SJCRH30 (cell line): Measurements from ENCODE around the gene CDA. TPM values are rescaled to one million over a fixed set of nuclear protein-coding genes. Genes with fewer than 3 reads are reported as not detected.

ENCODE experiments used
- DNase-seq, 2 experiments: peaks; one replicate each; pipeline ENCODE4 v3.0.0-alpha.2; 2015 to 2020
- H3K27ac ChIP-seq: fragments of 250-450 bp; sonication (Bioruptor Pico); 2 replicates; pipeline ENCODE4 v1.5.1; 2020; ENCODE audit warnings: mild to moderate bottlenecking, moderate library complexity
- H3K27me3 ChIP-seq: fragments of 250-450 bp; sonication (Bioruptor Pico); 2 replicates; pipeline ENCODE4 v1.5.1; 2020; ENCODE audit warnings: mild to moderate bottlenecking, moderate library complexity
- H3K36me3 ChIP-seq: fragments of 250-450 bp; sonication (Bioruptor Pico); 2 replicates; pipeline ENCODE4 v1.5.1; 2020; ENCODE audit warnings: mild to moderate bottlenecking, moderate library complexity
- H3K4me1 ChIP-seq: fragments of 250-450 bp; sonication (Bioruptor Pico); 2 replicates; pipeline ENCODE4 v1.5.1; 2020; ENCODE audit warnings: mild to moderate bottlenecking, moderate library complexity
- H3K4me3 ChIP-seq: fragments of 250-450 bp; sonication (Bioruptor Pico); 2 replicates; pipeline ENCODE4 v1.5.1; 2020; ENCODE audit warnings: mild to moderate bottlenecking, moderate library complexity
- H3K9me3 ChIP-seq: fragments of 250-450 bp; sonication (Bioruptor Pico); replicated peaks from 2 replicates; pipeline ENCODE4 v1.5.1; 2020; ENCODE audit warnings: mild to moderate bottlenecking, moderate library complexity
- total RNA-seq: library from RNA; depleted of rRNA; stranded (reverse); fragments of >200 nt; shearing (Covaris generic); gene quantifications from 2 replicates; pipeline ENCODE4 v1.2.3, GENCODE V29; 2014

The CDA gene
- total RNA-seq, 1 experiment from 2014 or later, result not detected

- no peaks in the 10 kb centered on the region for H3K36me3 ChIP-seq
- H3K27ac ChIP-seq, result no peak overlapping the region
- no peaks in the 10 kb centered on the region for H3K9me3 ChIP-seq
- peaks cover 8% of the 10 kb centered on the region for H3K4me1 ChIP-seq
- DNase-seq, result no peak
- H3K4me3 ChIP-seq, result no peak overlapping the region
- H3K27me3 ChIP-seq, result peaks cover 3% of the 10 kb centered on the region; the same call in 1 of the 2 replicates
Observed at GRCh38 chr1:20616847-20617487, 28.1 kb downstream of the CDA start.

- Histone ChIP-seq H3K4me1 (peaks cover 5% of the 10 kb centered on the region), H3K9me3 (no peaks in the 10 kb centered on the region), H3K4me3 (no peak overlapping the region), H3K27me3 (peaks cover 3% of the 10 kb centered on the region; the same call in 1 of the 2 replicates), H3K27ac (no peak overlapping the region), H3K36me3 (no peaks in the 10 kb centered on the region)
- DNase-seq, result no peak
Observed at GRCh38 chr1:20618550-20618949, 29.7 kb downstream of the CDA start.

GRCh38 chr1:20619999-20620398 is 31.1 kb downstream of the CDA start:
- H3K4me3 ChIP-seq, result no peak overlapping the region
- H3K4me1 ChIP-seq, result no peaks in the 10 kb centered on the region
- no peak for DNase-seq
- H3K9me3 ChIP-seq, result 0 out of 2 replicates have a peak, but pooled peaks cover 3% of the 10 kb centered on the region
- H3K27ac ChIP-seq, result no peak overlapping the region
- H3K27me3 ChIP-seq, result peaks cover 5% of the 10 kb centered on the region; the same call in 1 of the 2 replicates
- no peaks in the 10 kb centered on the region for H3K36me3 ChIP-seq

GRCh38 chr1:20621012-20621411 is 32.1 kb downstream of the CDA start:
- no peak overlapping the region for H3K4me3 ChIP-seq
- H3K27me3 ChIP-seq, result peaks cover 6% of the 10 kb centered on the region; the same call in 1 of the 2 replicates
- H3K9me3 ChIP-seq, result 0 out of 2 replicates have a peak, but pooled peaks cover 3% of the 10 kb centered on the region
- no peaks in the 10 kb centered on the region for H3K36me3 ChIP-seq
- no peaks in the 10 kb centered on the region for H3K4me1 ChIP-seq
- no peak overlapping the region for H3K27ac ChIP-seq
- DNase-seq, result no peak

- DNase-seq, result no peak
- H3K4me1 ChIP-seq, result no peaks in the 10 kb centered on the region
- H3K9me3 ChIP-seq, result 0 out of 2 replicates have a peak, but pooled peaks cover 3% of the 10 kb centered on the region
- H3K27ac ChIP-seq, result no peak overlapping the region
- no peaks in the 10 kb centered on the region for H3K36me3 ChIP-seq
- H3K4me3 ChIP-seq, result no peak overlapping the region
- peaks cover 3% of the 10 kb centered on the region; the same call in 1 of the 2 replicates for H3K27me3 ChIP-seq
Observed at GRCh38 chr1:20624709-20625108, 35.8 kb downstream of the CDA start.

- peaks cover 3% of the 10 kb centered on the region; the same call in 1 of the 2 replicates for H3K9me3 ChIP-seq
- no peaks in the 10 kb centered on the region for H3K4me1 ChIP-seq
- H3K27me3 ChIP-seq, result peaks cover 3% of the 10 kb centered on the region; the same call in 1 of the 2 replicates
- H3K36me3 ChIP-seq, result no peaks in the 10 kb centered on the region
- H3K27ac ChIP-seq, result no peak overlapping the region
- no peak overlapping the region for H3K4me3 ChIP-seq
- no peak for DNase-seq
Observed at GRCh38 chr1:20625176-20626097, 36.5 kb downstream of the CDA start.

GRCh38 chr1:20626098-20626427 is 37.2 kb downstream of the CDA start:
- H3K27ac ChIP-seq, result no peak overlapping the region
- DNase-seq, result no peak
- H3K27me3 ChIP-seq, result peaks cover 3% of the 10 kb centered on the region; the same call in 1 of the 2 replicates
- H3K4me3 ChIP-seq, result no peak overlapping the region
- no peaks in the 10 kb centered on the region for H3K36me3 ChIP-seq
- no peaks in the 10 kb centered on the region for H3K4me1 ChIP-seq
- peaks cover 3% of the 10 kb centered on the region; the same call in 1 of the 2 replicates for H3K9me3 ChIP-seq

GRCh38 chr1:20626524-20626923 is 37.6 kb downstream of the CDA start:
- H3K4me3 ChIP-seq, result no peak overlapping the region
- DNase-seq, result no peak
- no peaks in the 10 kb centered on the region for H3K4me1 ChIP-seq
- no peaks in the 10 kb centered on the region for H3K36me3 ChIP-seq
- 0 out of 2 replicates have a peak, but pooled peaks cover 3% of the 10 kb centered on the region for H3K27me3 ChIP-seq
- H3K27ac ChIP-seq, result no peak overlapping the region
- H3K9me3 ChIP-seq, result peaks cover 3% of the 10 kb centered on the region; the same call in 1 of the 2 replicates

- H3K27me3 ChIP-seq, result no peaks in the 10 kb centered on the region
- H3K36me3 ChIP-seq, result no peaks in the 10 kb centered on the region
- no peak for DNase-seq
- no peak overlapping the region for H3K27ac ChIP-seq
- no peaks in the 10 kb centered on the region; the same call in 1 of the 2 replicates for H3K9me3 ChIP-seq
- no peak overlapping the region for H3K4me3 ChIP-seq
- H3K4me1 ChIP-seq, result peaks cover 22% of the 10 kb centered on the region
Observed at GRCh38 chr1:20630729-20631128, 41.8 kb downstream of the CDA start.

GRCh38 chr1:20632386-20632785 is 43.5 kb downstream of the CDA start:
- Histone ChIP-seq H3K27ac (peak overlapping the region; percentile 44), H3K9me3 (no peaks in the 10 kb centered on the region; the same call in 1 of the 2 replicates), H3K4me1 (peaks cover 22% of the 10 kb centered on the region), H3K36me3 (no peaks in the 10 kb centered on the region), H3K4me3 (no peak overlapping the region; the same call in 1 of the 2 replicates), H3K27me3 (no peaks in the 10 kb centered on the region)
- DNase-seq, result peak; percentile 55 to 68

GRCh38 chr1:20633190-20634064 is 44.5 kb downstream of the CDA start, which contains the start of gene PINK1:
PINK1 (plus strand) TSS chr1:20633458; CDS start chr1:20633549, 91 bp downstream.
- DNase-seq, result peak; percentile 79 to 87
- Histone ChIP-seq H3K9me3 (no peaks in the 10 kb centered on the region; the same call in 1 of the 2 replicates), H3K27me3 (no peaks in the 10 kb centered on the region), H3K36me3 (no peaks in the 10 kb centered on the region), H3K4me3 (peak within 1 kb of the TSS; percentile 85), H3K4me1 (peaks cover 22% of the 10 kb centered on the region), H3K27ac (peak within 1 kb of the TSS; percentile 44)

- H3K27ac ChIP-seq, result no peak overlapping the region; the same call in 1 of the 2 replicates
Observed at GRCh38 chr1:20634065-20634593, 45.2 kb downstream of the CDA start.

GRCh38 chr1:20634594-20635084 is 45.7 kb downstream of the CDA start:
- H3K4me1 ChIP-seq, result peaks cover 22% of the 10 kb centered on the region
- H3K27ac ChIP-seq, result no peak overlapping the region
- peak overlapping the region; percentile 85 for H3K4me3 ChIP-seq
- H3K9me3 ChIP-seq, result no peaks in the 10 kb centered on the region; the same call in 1 of the 2 replicates
- DNase-seq, result peak; percentile 69 to 75
- H3K27me3 ChIP-seq, result no peaks in the 10 kb centered on the region
- H3K36me3 ChIP-seq, result no peaks in the 10 kb centered on the region

More at GRCh38 chr1:20634065-20634593, 45.2 kb downstream of the CDA start:
- DNase-seq, result no peak
- Histone ChIP-seq H3K27me3 (no peaks in the 10 kb centered on the region), H3K4me3 (peak overlapping the region; percentile 85), H3K4me1 (peaks cover 22% of the 10 kb centered on the region), H3K36me3 (no peaks in the 10 kb centered on the region), H3K9me3 (no peaks in the 10 kb centered on the region; the same call in 1 of the 2 replicates)
